ENCODE results near the gene PCSK1. TPM values are rescaled to one million over a fixed set of nuclear protein-coding genes. Genes with fewer than 3 reads are reported as not detected.
"Not testable (repeated sequence)": the region's sequence is repeated elsewhere in the genome, so short reads cannot be mapped to it uniquely, and the experiment has no call there.

Gene PCSK1
- polyA plus RNA-seq, 6 donors from 2014 or later = not detected

DNA sequence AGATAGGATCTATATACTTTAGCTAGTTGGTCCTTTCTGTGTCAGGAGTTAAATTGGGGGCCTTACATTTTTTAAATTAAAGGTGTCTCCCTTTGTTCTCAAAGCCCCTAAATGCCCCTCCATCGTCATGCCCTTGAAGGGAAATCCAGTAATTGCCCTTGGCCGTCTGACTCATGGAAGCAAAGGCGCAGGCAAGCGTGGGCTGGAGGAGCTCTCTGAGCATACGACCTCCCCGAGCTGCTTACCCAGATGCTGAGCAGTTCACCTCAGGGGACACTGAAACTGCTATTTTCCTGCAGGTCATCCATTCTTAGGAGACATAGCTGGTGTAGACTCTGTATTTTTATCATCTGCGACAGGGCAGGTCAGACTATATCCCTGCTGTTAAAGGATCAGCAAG lies 23.0 kb downstream of the PCSK1 start:
- Mint-ChIP-seq H3K27ac (no peak overlapping the region), H3K9me3 (no peaks in the 10 kb centered on the region), H3K4me3 (no peak overlapping the region), H3K4me1 (no peaks in the 10 kb centered on the region), H3K36me3 (no peaks in the 10 kb centered on the region), H3K27me3 (peaks cover 9 to 28% (median 13%) of the 10 kb centered on the region in 3 donors)
- DNase-seq = no peak
- ATAC-seq (ENCODE audit: low read depth in 2 of 2) = no peak

DNA sequence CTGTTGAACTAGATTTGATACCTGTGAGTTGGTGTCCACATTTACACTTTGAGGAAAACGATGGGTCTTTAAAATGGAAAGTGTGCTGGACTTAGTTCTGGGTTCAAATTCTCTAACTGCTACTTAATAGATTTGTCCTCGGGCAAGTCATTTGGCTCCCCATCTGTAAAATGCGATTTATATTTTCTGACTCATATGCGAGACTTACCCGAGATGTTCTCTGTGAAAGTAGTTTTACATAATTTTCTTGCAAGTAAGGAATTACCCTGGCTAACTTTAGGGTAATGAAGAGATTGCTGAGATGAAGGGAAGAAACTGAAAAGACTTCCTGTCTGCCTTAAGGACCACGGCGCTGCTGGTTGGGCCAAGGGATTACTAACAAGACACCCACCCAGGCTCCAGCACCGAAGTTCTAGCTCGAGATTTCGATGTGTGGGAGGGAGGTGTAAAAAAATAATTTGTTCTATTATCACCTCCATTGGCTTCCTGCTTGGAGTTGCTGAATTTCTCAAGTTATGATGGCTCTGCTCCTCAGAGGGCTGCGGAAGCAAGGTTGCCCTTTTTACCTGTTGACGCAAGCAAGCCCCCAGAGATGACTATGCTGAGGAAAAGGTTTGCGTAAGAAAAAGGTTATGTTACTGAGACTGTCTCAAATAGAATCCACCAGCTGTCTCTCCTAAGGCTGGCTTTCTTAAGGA lies 24.1 kb downstream of the PCSK1 start:
- Mint-ChIP-seq H3K27ac (no peak overlapping the region), H3K36me3 (no peaks in the 10 kb centered on the region), H3K9me3 (no peaks in the 10 kb centered on the region), H3K4me3 (no peak overlapping the region), H3K4me1 (no peaks in the 10 kb centered on the region), H3K27me3 (peaks cover 9 to 31% (median 13%) of the 10 kb centered on the region in 3 donors)
- DNase-seq = no peak
- no peak for ATAC-seq (ENCODE audit: low read depth in 2 of 2)

DNA sequence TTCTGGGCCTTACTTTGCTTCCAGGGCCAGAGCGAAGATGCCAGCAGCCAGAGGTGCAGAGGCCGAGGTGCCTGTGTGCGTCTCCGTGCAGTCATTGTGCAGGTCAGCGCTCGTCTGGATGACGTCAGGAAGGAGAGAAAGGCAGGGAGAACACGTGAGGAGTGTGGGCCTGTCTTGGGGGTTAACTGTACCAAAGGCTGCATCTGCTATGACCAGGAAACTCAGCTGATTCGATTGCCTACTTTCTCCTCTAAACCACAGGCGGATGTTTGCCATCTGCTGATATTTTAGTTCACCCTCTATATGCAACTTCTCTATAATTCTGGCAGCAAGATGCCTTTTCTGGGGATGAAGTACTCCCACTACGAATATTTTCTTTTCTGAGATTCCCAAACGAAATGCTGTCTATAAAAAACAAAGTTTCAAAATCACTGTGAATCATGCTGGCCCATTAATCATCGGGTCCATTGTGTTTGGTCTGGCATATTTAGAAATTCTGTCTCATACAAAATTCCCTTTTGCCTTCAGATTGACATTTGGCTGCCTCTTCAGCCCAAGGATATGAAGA lies 24.8 kb downstream of the PCSK1 start:
- Mint-ChIP-seq H3K9me3 (no peaks in the 10 kb centered on the region), H3K4me1 (no peaks in the 10 kb centered on the region), H3K27ac (no peak overlapping the region), H3K4me3 (no peak overlapping the region), H3K36me3 (no peaks in the 10 kb centered on the region), H3K27me3 (peaks cover 9 to 31% (median 13%) of the 10 kb centered on the region in 3 donors)
- ATAC-seq (ENCODE audit: low read depth in 2 of 2) = no peak
- DNase-seq = no peak

DNA sequence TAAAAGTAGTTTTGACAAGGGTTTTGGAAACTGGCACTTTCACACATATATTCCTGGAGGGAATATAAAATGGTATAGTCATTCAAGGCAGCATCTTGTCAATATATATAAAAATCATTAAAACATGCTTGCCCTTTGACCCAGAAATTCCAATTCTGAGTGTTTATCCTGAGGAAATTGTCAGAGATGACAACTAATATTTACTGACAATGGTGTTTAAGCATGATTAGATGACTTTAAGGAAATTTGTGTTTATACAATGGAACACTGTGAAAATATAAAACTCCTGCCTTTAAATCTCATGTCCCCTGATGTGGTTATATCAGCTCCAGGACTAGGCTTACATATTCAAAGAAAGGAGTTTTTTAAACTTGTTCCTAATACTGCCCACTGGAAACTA lies 25.6 kb downstream of the PCSK1 start:
- no peak overlapping the region for H3K4me3 Mint-ChIP-seq
- peaks cover 9 to 33% (median 10%) of the 10 kb centered on the region in 3 donors for H3K27me3 Mint-ChIP-seq
- ATAC-seq (ENCODE audit: low read depth in 2 of 2) = no peak
- H3K36me3 Mint-ChIP-seq = no peaks in the 10 kb centered on the region
- DNase-seq = no peak
- no peaks in the 10 kb centered on the region for H3K9me3 Mint-ChIP-seq
- no peak overlapping the region for H3K27ac Mint-ChIP-seq
- H3K4me1 Mint-ChIP-seq = no peaks in the 10 kb centered on the region

DNA sequence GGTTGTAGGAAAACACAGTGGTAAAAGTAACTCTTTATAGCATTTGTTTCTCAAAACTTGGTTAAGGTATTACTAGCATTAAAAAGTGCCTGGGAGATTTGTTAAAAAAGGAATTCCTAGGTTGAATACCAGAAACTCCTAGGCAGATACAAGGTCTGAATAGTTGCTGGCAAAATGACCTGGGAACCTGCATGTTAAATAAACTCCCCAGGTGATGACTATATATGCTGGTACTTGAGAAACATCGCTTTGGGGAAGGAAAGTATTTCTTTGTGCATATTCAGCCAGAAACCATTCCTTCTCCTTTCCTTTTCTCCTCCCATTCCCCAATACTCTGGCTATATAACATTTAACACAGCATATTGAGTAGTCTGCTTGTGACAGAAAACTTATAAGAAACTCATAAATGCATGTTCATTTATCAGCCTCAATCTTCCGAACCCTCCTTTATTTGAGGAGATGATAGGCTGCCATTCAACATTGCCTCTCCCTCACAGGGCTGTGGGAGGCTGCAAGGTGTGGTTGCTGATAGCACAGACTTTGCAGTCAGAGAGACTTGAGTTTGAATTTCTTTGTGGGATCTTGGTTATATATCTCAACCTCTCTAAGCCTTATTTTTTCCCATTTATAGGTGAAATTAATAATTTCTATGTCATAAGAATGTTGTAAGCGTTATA lies 28.7 kb downstream of the PCSK1 start:
- peaks cover under 1 to 20% (median 6%) of the 10 kb centered on the region in 3 donors for H3K27me3 Mint-ChIP-seq
- DNase-seq (no peak), ATAC-seq (ENCODE audit: low read depth in 2 of 2) (no peak)
- H3K36me3 Mint-ChIP-seq = no peaks in the 10 kb centered on the region
- H3K4me1 Mint-ChIP-seq = no peaks in the 10 kb centered on the region
- H3K4me3 Mint-ChIP-seq = no peak overlapping the region
- H3K9me3 Mint-ChIP-seq = no peaks in the 10 kb centered on the region
- no peak overlapping the region for H3K27ac Mint-ChIP-seq

DNA sequence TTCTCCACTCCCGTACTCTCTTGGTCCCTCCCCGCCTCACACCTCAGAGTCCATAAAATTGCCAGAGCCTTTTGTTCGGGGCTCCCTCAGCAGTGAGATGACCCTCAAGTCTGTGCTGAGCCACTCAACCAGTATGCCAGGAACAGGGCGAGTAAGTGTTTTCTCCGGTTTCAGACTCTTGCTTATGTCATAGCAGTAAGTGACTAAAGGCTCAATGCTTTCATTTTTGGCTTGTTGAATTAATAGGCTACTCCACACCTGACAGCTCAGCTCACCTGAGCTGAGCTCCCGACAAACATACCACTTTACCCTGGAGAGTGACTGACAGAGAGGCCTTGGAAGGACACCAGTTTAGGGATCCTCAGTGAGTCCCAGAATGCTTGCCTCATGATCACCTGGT lies 30.5 kb downstream of the PCSK1 start:
- peaks cover 0 to 18% (median 6%) of the 10 kb centered on the region in 3 donors for H3K27me3 Mint-ChIP-seq
- no peaks in the 10 kb centered on the region for H3K36me3 Mint-ChIP-seq

GRCh38 chr5:96396878-96397277 lies 36.2 kb downstream of the PCSK1 start:
- H3K9me3 Mint-ChIP-seq = peaks cover 0 to 14% (median 4%) of the 10 kb centered on the region in 7 donors
- DNase-seq (no peak), ATAC-seq (ENCODE audit: low read depth in 2 of 2) (no peak)
- H3K4me3 Mint-ChIP-seq = no peak overlapping the region
- no peaks in the 10 kb centered on the region for H3K4me1 Mint-ChIP-seq
- no peak overlapping the region for H3K27ac Mint-ChIP-seq
- H3K27me3 Mint-ChIP-seq = peaks cover 0 to 13% (median 9%) of the 10 kb centered on the region in 3 donors
- no peaks in the 10 kb centered on the region for H3K36me3 Mint-ChIP-seq

More for the DNA sequence above, 30.5 kb downstream of the PCSK1 start:
- Mint-ChIP-seq H3K9me3 (no peaks in the 10 kb centered on the region), H3K4me1 (no peaks in the 10 kb centered on the region), H3K27ac (no peak overlapping the region), H3K4me3 (no peak overlapping the region)
- ATAC-seq (ENCODE audit: low read depth in 2 of 2) (no peak), DNase-seq (no peak)

DNA sequence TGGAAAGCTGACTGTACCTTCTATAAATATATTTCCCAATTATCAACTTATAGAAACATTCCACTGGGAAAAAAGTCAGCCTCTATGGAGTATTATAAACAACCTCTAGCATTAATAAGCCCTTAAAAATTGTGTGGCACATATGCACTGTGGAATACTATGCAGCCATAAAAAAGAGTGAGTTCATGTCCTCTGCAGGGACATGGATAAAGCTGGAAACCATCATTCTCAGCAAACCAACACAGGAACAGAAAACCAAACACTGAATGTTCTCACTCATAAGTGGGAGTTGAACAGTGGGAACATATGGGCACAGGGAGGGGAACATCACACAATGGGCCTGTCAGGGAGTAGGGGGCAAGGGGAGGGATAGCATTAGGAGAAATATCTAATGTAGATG lies 37.8 kb downstream of the PCSK1 start:
- not testable (repeated sequence) for H3K27ac Mint-ChIP-seq; H3K4me3 Mint-ChIP-seq; H3K4me1 Mint-ChIP-seq; DNase-seq; H3K36me3 Mint-ChIP-seq; ATAC-seq (ENCODE audit: low read depth in 2 of 2)
- peaks cover 0 to 14% (median 4%) of the 10 kb centered on the region in 7 donors for H3K9me3 Mint-ChIP-seq
- H3K27me3 Mint-ChIP-seq = peaks cover 0 to 13% (median 9%) of the 10 kb centered on the region in 3 donors

- H3K9me3 Mint-ChIP-seq = peaks cover 0 to 14% (median 4%) of the 10 kb centered on the region in 7 donors
- ATAC-seq (ENCODE audit: low read depth in 2 of 2) (no peak), DNase-seq (no peak)
- peaks cover 8 to 15% (median 9%) of the 10 kb centered on the region in 3 donors for H3K27me3 Mint-ChIP-seq
- no peaks in the 10 kb centered on the region for H3K36me3 Mint-ChIP-seq
- no peaks in the 10 kb centered on the region for H3K4me1 Mint-ChIP-seq
- no peak overlapping the region for H3K4me3 Mint-ChIP-seq
- H3K27ac Mint-ChIP-seq = no peak overlapping the region
These were observed 41.1 kb downstream of the PCSK1 start for GRCh38 chr5:96391921-96392320.

DNA sequence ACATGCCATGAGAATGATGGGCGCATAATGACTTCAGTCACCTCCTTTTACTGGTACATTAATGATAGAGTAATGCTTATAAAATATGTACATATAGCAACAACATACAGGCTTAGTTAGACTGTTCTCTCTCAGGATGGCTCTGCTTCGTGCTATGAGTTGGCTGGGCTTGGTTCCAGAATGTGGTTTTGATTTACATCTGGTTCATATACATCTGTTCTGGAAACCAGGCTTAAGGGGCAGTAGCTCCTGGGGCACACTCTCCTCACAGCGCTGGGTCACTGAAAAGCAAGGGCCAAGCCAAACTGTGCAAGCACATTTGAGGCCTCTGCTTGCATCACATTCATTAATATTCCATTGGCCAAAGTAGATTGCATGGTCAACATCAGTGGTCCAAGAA lies 44.9 kb downstream of the PCSK1 start:
- Mint-ChIP-seq H3K4me3 (no peak overlapping the region), H3K27ac (no peak overlapping the region), H3K4me1 (no peaks in the 10 kb centered on the region), H3K27me3 (peaks cover 5 to 12% (median 8%) of the 10 kb centered on the region in 3 donors), H3K9me3 (peaks cover 0 to 5% (median 0%) of the 10 kb centered on the region in 7 donors), H3K36me3 (no peaks in the 10 kb centered on the region)
- ATAC-seq (ENCODE audit: low read depth in 2 of 2) (no peak), DNase-seq (no peak)

GRCh38 chr5:96387616-96388015 lies 45.4 kb downstream of the PCSK1 start:
- Mint-ChIP-seq H3K36me3 (no peaks in the 10 kb centered on the region), H3K4me3 (no peak overlapping the region), H3K4me1 (no peaks in the 10 kb centered on the region), H3K9me3 (peaks cover 0 to 2% (median 0%) of the 10 kb centered on the region in 7 donors), H3K27me3 (peaks cover 6 to 11% (median 8%) of the 10 kb centered on the region in 3 donors), H3K27ac (no peak overlapping the region)
- DNase-seq (no peak), ATAC-seq (ENCODE audit: low read depth in 2 of 2) (no peak)

- H3K4me3 Mint-ChIP-seq = no peak overlapping the region
- H3K27me3 Mint-ChIP-seq = peaks cover 5 to 11% (median 8%) of the 10 kb centered on the region in 3 donors
- ATAC-seq (ENCODE audit: low read depth in 2 of 2) (no peak), DNase-seq (no peak)
- no peaks in the 10 kb centered on the region for H3K9me3 Mint-ChIP-seq
- H3K36me3 Mint-ChIP-seq = no peaks in the 10 kb centered on the region
- H3K27ac Mint-ChIP-seq = no peak overlapping the region
- no peaks in the 10 kb centered on the region for H3K4me1 Mint-ChIP-seq
These were observed 47.5 kb downstream of the PCSK1 start for GRCh38 chr5:96385538-96385937.

DNA sequence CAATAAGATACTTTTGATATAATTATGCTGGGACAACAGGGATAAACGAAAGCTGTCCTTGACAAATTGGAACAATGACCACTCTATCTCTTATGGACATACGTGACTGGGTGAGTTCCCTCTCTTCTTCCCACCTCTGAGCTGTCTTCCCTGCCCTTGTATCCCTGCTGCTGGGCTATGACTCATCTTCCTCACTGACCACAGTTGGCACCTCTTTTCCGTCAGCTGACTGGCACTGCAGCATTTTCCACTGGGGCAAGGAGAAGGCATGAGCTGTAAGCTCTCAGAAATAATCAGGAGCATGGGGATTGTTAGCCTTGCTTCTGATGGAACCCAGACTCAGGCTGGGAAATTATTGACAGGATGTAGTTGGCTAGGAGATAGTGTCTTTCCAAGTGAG lies 48.7 kb downstream of the PCSK1 start:
- Mint-ChIP-seq H3K4me1 (no peaks in the 10 kb centered on the region), H3K27ac (no peak overlapping the region), H3K27me3 (peaks cover 4 to 8% (median 5%) of the 10 kb centered on the region in 3 donors), H3K36me3 (no peaks in the 10 kb centered on the region), H3K4me3 (no peak overlapping the region), H3K9me3 (no peaks in the 10 kb centered on the region)
- no peak for ATAC-seq (ENCODE audit: low read depth in 2 of 2)
- DNase-seq = no peak

GRCh38 chr5:96381526-96381925 lies 51.5 kb downstream of the PCSK1 start:
- H3K27ac Mint-ChIP-seq = no peak overlapping the region
- no peaks in the 10 kb centered on the region for H3K36me3 Mint-ChIP-seq
- peaks cover 0 to 5% (median 4%) of the 10 kb centered on the region in 3 donors for H3K27me3 Mint-ChIP-seq
- DNase-seq = no peak
- H3K4me3 Mint-ChIP-seq = no peak overlapping the region
- H3K9me3 Mint-ChIP-seq = no peaks in the 10 kb centered on the region
- H3K4me1 Mint-ChIP-seq = no peaks in the 10 kb centered on the region
- no peak for ATAC-seq (ENCODE audit: low read depth in 2 of 2)

Data from naive B cell (primary cell).